ENCODE results near the gene ADAMTSL1.

DNA sequence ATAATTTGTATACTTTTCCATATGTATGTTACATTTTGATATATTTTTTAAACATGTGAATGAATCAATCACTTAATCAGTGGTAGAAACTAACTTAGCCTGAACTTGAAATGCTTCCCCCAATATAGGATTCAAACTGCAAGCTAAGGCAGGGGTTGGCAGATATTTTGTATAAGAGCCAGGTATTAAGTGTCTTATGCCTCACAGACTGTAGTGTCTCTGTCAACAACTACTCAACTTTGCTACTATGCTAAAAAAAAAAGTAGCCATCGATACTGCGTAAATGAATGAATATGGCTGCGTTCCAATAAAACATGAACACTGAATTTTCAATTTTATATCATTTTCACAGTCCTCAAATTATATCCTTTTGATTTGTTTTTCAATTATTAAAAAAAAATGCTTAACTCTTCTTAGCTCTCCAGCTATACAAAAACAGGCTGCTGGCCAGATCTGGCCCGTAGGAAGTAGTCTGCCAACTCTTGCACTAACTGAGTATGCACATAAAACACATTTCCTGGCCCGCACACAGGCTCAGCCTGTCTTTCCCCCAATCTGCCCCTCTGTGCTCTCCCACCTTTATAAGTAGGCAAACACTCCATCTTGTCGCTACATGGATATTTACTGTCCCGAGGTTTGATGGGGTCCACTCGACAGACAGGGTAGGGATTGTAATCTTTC is 467.2 kb downstream of the ADAMTSL1 start:
- TF ChIP-seq EP300 (conservative IDR thresholded peaks at IDR 0.05; ENCODE audit: poor library complexity, severe bottlenecking) = no peak
- TF ChIP-seq, protein P1, sequence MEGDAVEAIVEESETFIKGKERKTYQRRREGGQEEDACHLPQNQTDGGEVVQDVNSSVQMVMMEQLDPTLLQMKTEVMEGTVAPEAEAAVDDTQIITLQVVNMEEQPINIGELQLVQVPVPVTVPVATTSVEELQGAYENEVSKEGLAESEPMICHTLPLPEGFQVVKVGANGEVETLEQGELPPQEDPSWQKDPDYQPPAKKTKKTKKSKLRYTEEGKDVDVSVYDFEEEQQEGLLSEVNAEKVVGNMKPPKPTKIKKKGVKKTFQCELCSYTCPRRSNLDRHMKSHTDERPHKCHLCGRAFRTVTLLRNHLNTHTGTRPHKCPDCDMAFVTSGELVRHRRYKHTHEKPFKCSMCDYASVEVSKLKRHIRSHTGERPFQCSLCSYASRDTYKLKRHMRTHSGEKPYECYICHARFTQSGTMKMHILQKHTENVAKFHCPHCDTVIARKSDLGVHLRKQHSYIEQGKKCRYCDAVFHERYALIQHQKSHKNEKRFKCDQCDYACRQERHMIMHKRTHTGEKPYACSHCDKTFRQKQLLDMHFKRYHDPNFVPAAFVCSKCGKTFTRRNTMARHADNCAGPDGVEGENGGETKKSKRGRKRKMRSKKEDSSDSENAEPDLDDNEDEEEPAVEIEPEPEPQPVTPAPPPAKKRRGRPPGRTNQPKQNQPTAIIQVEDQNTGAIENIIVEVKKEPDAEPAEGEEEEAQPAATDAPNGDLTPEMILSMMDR (IDR thresholded peaks at IDR 0.05; ENCODE audit: poor library complexity, severe bottlenecking) = no peak

Measured in neural cell (in vitro differentiated cells).